ENCODE results near the gene CERS5. TPM values are rescaled to one million over a fixed set of nuclear protein-coding genes. Genes with fewer than 3 reads are reported as not detected.
"Not testable (repeated sequence)": the region's sequence is repeated elsewhere in the genome, so short reads cannot be mapped to it uniquely, and the experiment has no call there.

Gene CERS5
- total RNA-seq, 1 donor from 2014 or later = 114 TPM

DNA sequence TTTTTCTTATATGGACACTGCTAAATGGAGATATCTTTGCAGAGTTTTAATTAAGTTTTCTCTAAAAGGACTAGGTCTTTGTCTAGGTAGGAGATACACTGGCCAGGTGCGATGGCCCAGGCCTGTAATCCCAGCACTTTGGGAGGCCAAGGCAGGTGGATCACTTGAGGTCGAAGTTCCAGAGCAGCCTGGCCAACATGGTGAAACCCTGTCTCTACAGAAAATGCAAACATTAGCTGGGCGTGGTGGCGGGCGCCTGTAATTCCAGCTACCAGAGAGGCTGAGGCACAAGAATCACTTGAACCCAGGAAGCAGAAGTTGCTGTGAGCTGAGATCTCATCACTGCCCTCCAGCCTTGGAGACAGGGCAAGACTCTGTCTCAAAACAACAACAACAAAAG lies 17.1 kb upstream of the CERS5 start:
- Mint-ChIP-seq H3K4me1 (ENCODE audit: low read depth) (peaks cover 58% of the 10 kb centered on the region), H3K27ac (peak overlapping the region; percentile 34), H3K27me3 (ENCODE audit: low read depth) (no peaks in the 10 kb centered on the region), H3K36me3 (ENCODE audit: low read depth) (peaks cover 87% of the 10 kb centered on the region), H3K4me3 (ENCODE audit: low read depth) (no peak overlapping the region), H3K9me3 (no peaks in the 10 kb centered on the region)
- no peak for DNase-seq (ENCODE audit: low spot score)
- intact Hi-C loops (cut with micrococcal nuclease) = loop anchor here (5.0 kb wide), 1 partner anchor 37 kb away; no protein-coding TSS in a partner anchor

DNA sequence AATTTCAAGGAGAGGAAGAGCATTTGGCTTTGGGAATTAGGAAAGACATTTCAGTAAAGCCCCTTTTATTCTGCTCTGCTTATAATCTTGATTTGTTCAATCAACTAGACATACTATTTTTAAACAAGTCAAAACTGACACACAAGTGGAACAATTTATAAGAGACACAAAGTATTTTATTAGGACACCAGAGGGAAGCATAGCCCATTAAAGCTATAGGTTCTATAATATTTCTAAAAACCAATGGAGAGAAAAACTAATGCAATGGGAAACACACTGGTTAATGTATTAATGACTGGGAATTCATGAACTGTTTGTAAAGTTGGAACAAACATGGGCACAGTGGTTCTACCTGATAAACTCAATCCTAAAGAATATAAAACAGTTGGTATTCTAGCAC lies 15.3 kb upstream of the CERS5 start:
- peaks cover 82% of the 10 kb centered on the region for H3K36me3 Mint-ChIP-seq (ENCODE audit: low read depth)
- H3K9me3 Mint-ChIP-seq = no peaks in the 10 kb centered on the region
- peak overlapping the region; percentile 34 for H3K27ac Mint-ChIP-seq
- no peak overlapping the region for H3K4me3 Mint-ChIP-seq (ENCODE audit: low read depth)
- DNase-seq (ENCODE audit: low spot score) = no peak
- H3K4me1 Mint-ChIP-seq (ENCODE audit: low read depth) = peaks cover 43% of the 10 kb centered on the region
- H3K27me3 Mint-ChIP-seq (ENCODE audit: low read depth) = no peaks in the 10 kb centered on the region
- intact Hi-C loops (cut with micrococcal nuclease) = loop anchor here (5.0 kb wide), 1 partner anchor 35 kb away; no protein-coding TSS in a partner anchor

GRCh38 chr12:50181691-50182090 lies 14.5 kb upstream of the CERS5 start:
- no peaks in the 10 kb centered on the region for H3K27me3 Mint-ChIP-seq (ENCODE audit: low read depth)
- peaks cover 35% of the 10 kb centered on the region for H3K4me1 Mint-ChIP-seq (ENCODE audit: low read depth)
- DNase-seq (ENCODE audit: low spot score) = no peak
- peaks cover 82% of the 10 kb centered on the region for H3K36me3 Mint-ChIP-seq (ENCODE audit: low read depth)
- H3K9me3 Mint-ChIP-seq = no peaks in the 10 kb centered on the region
- intact Hi-C loops (cut with micrococcal nuclease) = loop anchor here (5.0 kb wide), 1 partner anchor 34 kb away; no protein-coding TSS in a partner anchor
- peak overlapping the region; percentile 42 for H3K27ac Mint-ChIP-seq
- no peak overlapping the region for H3K4me3 Mint-ChIP-seq (ENCODE audit: low read depth)

DNA sequence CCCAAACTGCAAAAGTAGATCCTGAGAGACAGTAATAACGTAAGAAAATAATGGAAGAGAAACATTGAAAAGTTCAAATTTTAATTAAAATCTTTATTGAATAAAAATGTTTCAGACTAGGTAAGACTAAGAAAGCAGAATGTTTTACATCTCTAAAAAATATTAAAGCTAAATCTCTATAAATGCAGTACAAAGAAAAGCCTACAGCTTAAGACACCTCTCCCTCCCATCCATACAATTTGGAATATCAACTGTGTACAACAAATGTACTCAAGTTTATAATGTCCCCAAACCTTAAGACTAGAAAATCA lies 8.5 kb upstream of the CERS5 start:
- Mint-ChIP-seq H3K27me3 (ENCODE audit: low read depth) (no peaks in the 10 kb centered on the region), H3K4me3 (ENCODE audit: low read depth) (no peak overlapping the region), H3K4me1 (ENCODE audit: low read depth) (peaks cover 8% of the 10 kb centered on the region), H3K9me3 (no peaks in the 10 kb centered on the region), H3K27ac (peak overlapping the region; percentile 28), H3K36me3 (ENCODE audit: low read depth) (peaks cover 42% of the 10 kb centered on the region)
- intact Hi-C loops (cut with micrococcal nuclease) = loop anchor here (1.0 kb wide), 1 partner anchor 43 kb away; no protein-coding TSS in a partner anchor
- DNase-seq (ENCODE audit: low spot score) = no peak

GRCh38 chr12:50174971-50175715 lies 8.0 kb upstream of the CERS5 start:
- Mint-ChIP-seq H3K27ac (peak overlapping the region; percentile 28), H3K27me3 (ENCODE audit: low read depth) (no peaks in the 10 kb centered on the region), H3K4me3 (ENCODE audit: low read depth) (no peak overlapping the region), H3K9me3 (no peaks in the 10 kb centered on the region), H3K4me1 (ENCODE audit: low read depth) (peaks cover 9% of the 10 kb centered on the region), H3K36me3 (ENCODE audit: low read depth) (peaks cover 39% of the 10 kb centered on the region)
- DNase-seq (ENCODE audit: low spot score) = no peak
- intact Hi-C loops (cut with micrococcal nuclease) = loop anchor here (1.0 kb wide), 1 partner anchor 43 kb away; no protein-coding TSS in a partner anchor

DNA sequence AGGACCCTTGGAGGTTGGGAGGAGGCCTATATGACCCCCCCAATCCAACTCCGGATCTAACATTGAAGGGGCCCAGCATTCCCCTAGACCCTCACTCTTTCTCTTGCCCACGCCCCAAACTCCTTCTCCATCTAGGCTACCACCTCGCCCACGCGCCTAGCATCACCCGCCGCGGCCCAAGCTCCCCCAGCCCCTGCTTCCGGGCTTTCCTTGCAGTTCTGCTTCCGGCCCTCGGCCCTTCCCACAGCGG lies 445 bp downstream of the CERS5 start:
- H3K4me3 Mint-ChIP-seq (ENCODE audit: low read depth) = peak overlapping the region; percentile 95
- H3K4me1 Mint-ChIP-seq (ENCODE audit: low read depth) = peaks cover 31% of the 10 kb centered on the region
- no peaks in the 10 kb centered on the region for H3K27me3 Mint-ChIP-seq (ENCODE audit: low read depth)
- peaks cover 19% of the 10 kb centered on the region for H3K36me3 Mint-ChIP-seq (ENCODE audit: low read depth)
- peak; percentile 52 for DNase-seq (ENCODE audit: low spot score)
- H3K9me3 Mint-ChIP-seq = no peaks in the 10 kb centered on the region
- peak overlapping the region; percentile 94 for H3K27ac Mint-ChIP-seq
- intact Hi-C loops (cut with micrococcal nuclease) = loop anchor here (1.0 to 2.0 kb wide), 6 partner anchors 8 to 78 kb away; partner anchors contain the start of gene COX14

DNA sequence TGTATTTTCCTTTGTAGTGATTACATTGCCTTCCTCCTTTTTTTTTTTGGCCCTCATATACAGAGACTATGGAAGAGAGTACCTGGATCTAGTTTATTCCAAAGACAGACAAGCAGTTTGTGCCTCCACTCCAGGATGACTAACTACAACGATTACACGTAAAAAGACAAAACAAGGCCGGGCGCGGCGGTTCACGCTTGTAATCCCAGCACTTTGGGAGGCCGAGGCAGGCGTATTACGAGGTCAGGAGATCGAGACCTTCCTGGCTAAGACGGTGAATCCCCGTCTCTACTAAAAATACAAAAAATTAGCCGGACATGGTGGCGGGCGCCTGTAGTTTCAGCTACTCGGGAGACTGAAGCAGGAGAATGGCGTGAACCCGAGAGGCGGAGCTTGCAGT lies 2.2 kb downstream of the CERS5 start:
- intact Hi-C loops (cut with micrococcal nuclease) = no loop called here
- Mint-ChIP-seq H3K4me1 (ENCODE audit: low read depth) (peaks cover 37% of the 10 kb centered on the region), H3K27me3 (ENCODE audit: low read depth) (no peaks in the 10 kb centered on the region), H3K9me3 (no peaks in the 10 kb centered on the region), H3K27ac (peak overlapping the region; percentile 39), H3K36me3 (ENCODE audit: low read depth) (peaks cover 30% of the 10 kb centered on the region), H3K4me3 (ENCODE audit: low read depth) (peak overlapping the region; percentile 95)
- DNase-seq (ENCODE audit: low spot score) = no peak

- Mint-ChIP-seq H3K4me1 (ENCODE audit: low read depth) (peaks cover 45% of the 10 kb centered on the region), H3K36me3 (ENCODE audit: low read depth) (peaks cover 46% of the 10 kb centered on the region), H3K27me3 (ENCODE audit: low read depth) (no peaks in the 10 kb centered on the region), H3K27ac (no peak overlapping the region), H3K4me3 (ENCODE audit: low read depth) (no peak overlapping the region), H3K9me3 (no peaks in the 10 kb centered on the region)
- intact Hi-C loops (cut with micrococcal nuclease) = no loop called here
- DNase-seq (ENCODE audit: low spot score) = no peak
These were observed 4.9 kb downstream of the CERS5 start for GRCh38 chr12:50162230-50162629.

DNA sequence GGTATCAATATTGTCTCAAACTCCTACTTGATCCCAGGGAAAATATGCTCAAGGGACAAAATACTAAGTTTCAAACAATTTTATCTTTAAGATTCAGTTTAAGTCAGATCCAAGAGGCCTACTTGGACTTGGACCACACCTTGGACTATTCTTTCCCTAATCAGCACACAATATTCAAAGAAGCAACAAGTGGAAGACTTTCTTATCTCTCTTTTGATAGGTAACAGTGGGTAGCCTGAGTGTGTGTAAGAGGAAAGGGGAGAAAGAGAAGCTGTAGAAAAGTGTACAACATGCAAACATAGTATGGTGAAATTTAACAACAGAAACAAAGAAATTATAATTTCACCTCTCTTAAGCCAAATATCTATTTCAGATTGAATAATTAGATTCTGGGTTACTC lies 6.5 kb downstream of the CERS5 start:
- no peak overlapping the region for H3K4me3 Mint-ChIP-seq (ENCODE audit: low read depth)
- intact Hi-C loops (cut with micrococcal nuclease) = no loop called here
- no peaks in the 10 kb centered on the region for H3K9me3 Mint-ChIP-seq
- H3K27me3 Mint-ChIP-seq (ENCODE audit: low read depth) = no peaks in the 10 kb centered on the region
- DNase-seq (ENCODE audit: low spot score) = no peak
- H3K27ac Mint-ChIP-seq = peak overlapping the region; percentile 54
- peaks cover 41% of the 10 kb centered on the region for H3K4me1 Mint-ChIP-seq (ENCODE audit: low read depth)
- H3K36me3 Mint-ChIP-seq (ENCODE audit: low read depth) = peaks cover 42% of the 10 kb centered on the region

DNA sequence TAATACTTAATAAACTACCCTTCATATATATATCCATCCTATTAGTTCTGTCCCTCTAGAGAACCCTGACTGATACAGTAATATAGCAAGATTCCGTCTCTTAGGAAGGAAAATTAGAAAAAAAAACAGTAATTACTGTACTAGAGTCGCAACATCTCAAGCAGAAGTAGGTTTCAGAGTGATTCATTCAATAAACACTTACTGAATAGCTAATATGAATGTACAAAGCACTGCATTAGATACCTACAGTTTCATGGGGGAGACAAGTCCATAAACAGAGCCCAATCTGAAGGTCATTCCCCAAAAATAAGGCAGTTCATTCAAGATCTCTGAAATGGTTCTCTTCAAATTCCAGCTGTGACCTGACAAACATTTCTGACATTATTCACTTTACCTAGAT lies 9.9 kb downstream of the CERS5 start:
- Mint-ChIP-seq H3K36me3 (ENCODE audit: low read depth) (peaks cover 45% of the 10 kb centered on the region), H3K27ac (peak overlapping the region; percentile 59), H3K9me3 (no peaks in the 10 kb centered on the region), H3K27me3 (ENCODE audit: low read depth) (no peaks in the 10 kb centered on the region), H3K4me1 (ENCODE audit: low read depth) (peaks cover 28% of the 10 kb centered on the region), H3K4me3 (ENCODE audit: low read depth) (no peak overlapping the region)
- intact Hi-C loops (cut with micrococcal nuclease) = no loop called here
- no peak for DNase-seq (ENCODE audit: low spot score)

DNA sequence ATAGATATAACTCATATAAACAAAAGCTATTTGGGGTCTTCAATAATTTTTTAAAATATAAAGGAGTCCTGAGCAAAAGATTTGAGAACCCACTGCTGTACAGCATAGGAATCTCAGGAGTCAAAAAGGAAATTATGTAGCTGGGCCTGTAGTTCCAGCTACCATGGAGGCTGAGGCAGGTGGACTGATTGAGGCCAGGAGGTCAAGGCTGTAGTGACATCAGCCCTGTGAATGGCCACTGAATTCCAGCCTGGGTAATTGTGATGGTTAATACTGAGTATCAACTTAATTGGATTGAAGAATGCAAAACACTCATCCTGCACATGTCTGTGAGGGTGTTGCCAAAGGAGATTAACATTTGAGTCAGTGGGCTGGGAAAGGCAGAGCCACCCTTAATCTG lies 10.5 kb downstream of the CERS5 start:
- intact Hi-C loops (cut with micrococcal nuclease) = no loop called here
- H3K27me3 Mint-ChIP-seq (ENCODE audit: low read depth) = no peaks in the 10 kb centered on the region
- H3K36me3 Mint-ChIP-seq (ENCODE audit: low read depth) = peaks cover 46% of the 10 kb centered on the region
- peaks cover 30% of the 10 kb centered on the region for H3K4me1 Mint-ChIP-seq (ENCODE audit: low read depth)
- H3K27ac Mint-ChIP-seq = no peak overlapping the region
- H3K9me3 Mint-ChIP-seq = no peaks in the 10 kb centered on the region
- no peak for DNase-seq (ENCODE audit: low spot score)
- H3K4me3 Mint-ChIP-seq (ENCODE audit: low read depth) = no peak overlapping the region

- H3K4me3 Mint-ChIP-seq (ENCODE audit: low read depth); DNase-seq (ENCODE audit: low spot score); intact Hi-C loops (cut with micrococcal nuclease); H3K27ac Mint-ChIP-seq; H3K9me3 Mint-ChIP-seq; H3K27me3 Mint-ChIP-seq (ENCODE audit: low read depth): not testable (repeated sequence)
- H3K36me3 Mint-ChIP-seq (ENCODE audit: low read depth) = peaks cover 35% of the 10 kb centered on the region
- peaks cover 32% of the 10 kb centered on the region for H3K4me1 Mint-ChIP-seq (ENCODE audit: low read depth)
These were observed 12.2 kb downstream of the CERS5 start for GRCh38 chr12:50154947-50155346.

DNA sequence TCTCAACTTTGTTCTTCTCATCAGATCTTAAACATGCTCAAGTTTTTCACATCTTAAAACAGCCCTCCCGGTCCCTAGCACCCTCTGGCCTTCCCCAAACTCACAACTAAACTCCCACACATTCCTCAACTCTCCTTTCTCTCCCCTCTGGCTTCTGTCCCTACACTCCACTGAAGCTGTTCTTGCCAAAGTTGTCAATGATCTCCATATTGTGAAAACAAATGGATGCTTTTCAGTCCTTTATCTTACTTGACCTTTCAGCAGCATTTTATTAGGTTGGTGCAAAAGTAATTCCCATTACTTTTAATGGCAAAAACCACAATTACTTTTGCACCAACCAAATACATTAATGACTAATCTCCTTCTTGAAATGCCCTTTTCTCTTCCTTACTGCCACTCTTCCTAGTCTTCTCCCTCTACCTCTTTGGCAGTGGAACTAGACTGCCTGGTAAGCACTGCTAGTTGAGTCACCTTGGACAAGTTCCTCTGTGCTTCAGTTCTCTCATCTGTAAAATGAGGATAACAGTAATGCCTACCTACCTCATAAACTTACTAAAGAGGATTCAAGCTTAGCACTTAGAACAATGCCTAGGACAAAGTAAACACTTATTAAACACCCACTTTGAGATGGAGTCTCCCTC lies 16.0 kb downstream of the CERS5 start:
- Mint-ChIP-seq H3K4me1 (ENCODE audit: low read depth) (peaks cover 22% of the 10 kb centered on the region), H3K9me3 (no peaks in the 10 kb centered on the region), H3K36me3 (ENCODE audit: low read depth) (peaks cover 14% of the 10 kb centered on the region), H3K27me3 (ENCODE audit: low read depth) (no peaks in the 10 kb centered on the region), H3K4me3 (ENCODE audit: low read depth) (no peak overlapping the region), H3K27ac (peak overlapping the region; percentile 71)
- intact Hi-C loops (cut with micrococcal nuclease) = no loop called here
- DNase-seq (ENCODE audit: low spot score) = no peak

All from activated T-helper 2 cell treated with anti-CD3 and anti-CD28 coated beads, Interferon-gamma antibody, Interleukin-2, Interleukin-4, amounts not matched to agents 10 μg/mL and 5 μg/mL and 100 μg/mL, durations not matched to agents 14 hours and 24 hours and 36 hours (primary cell).